Esophagus muscularis mucosa (tissue), 4 donors: Measurements from ENCODE around the gene SLC9A5. TPM values are rescaled to one million over a fixed set of nuclear protein-coding genes. Genes with fewer than 3 reads are reported as not detected.

ENCODE experiments used
- DNase-seq: peaks from one replicate; pipeline ENCODE4 v3.0.0-alpha.2; 2017; ENCODE audit errors: extremely low spot score
- H3K27ac ChIP-seq, 4 donors: fragments of 200-600 bp; sonication (generic); replicated peaks in 1 of 4; 1 replicate in 3 of 4; 2 replicates in 1 of 4; pipeline ENCODE4 v1.5.1; 2016 to 2019; ENCODE audit warnings: mild to moderate bottlenecking in 1 of 4
- H3K27me3 ChIP-seq, 4 donors: fragments of 200-600 bp; sonication (generic); one replicate each; pipeline versions ENCODE4 v1.5.1 to v1.6.0; 2016 to 2019
- H3K36me3 ChIP-seq, 4 donors: fragments of 200-600 bp; sonication (generic); one replicate each; pipeline ENCODE4 v1.5.1; 2016 to 2019
- H3K4me1 ChIP-seq, 4 donors: fragments of 200-600 bp; sonication (generic); one replicate each; pipeline ENCODE4 v1.5.1; 2016 to 2019
- H3K4me3 ChIP-seq, 4 donors: fragments of 200-600 bp; sonication (generic); 1 replicate in 2 of 4; 2 replicates in 2 of 4; pipeline ENCODE4 v1.5.1; 2016 to 2019; ENCODE audit warnings: mild to moderate bottlenecking in 4 of 4, moderate library complexity in 1 of 4
- H3K9me3 ChIP-seq, 4 donors: fragments of 200-600 bp; sonication (generic); 1 replicate in 3 of 4; 2 replicates in 1 of 4; pipeline ENCODE4 v1.5.1; 2016 to 2019
- EP300 ChIP-seq: sonication (generic); formaldehyde crosslinking; IDR thresholded peaks from one replicate; pipeline ENCODE4 v1.6.1; 2017; ENCODE audit warnings: antibody characterized with exemption
- POLR2A ChIP-seq: fragments of 450-650 bp; IDR thresholded peaks from one replicate; pipeline ENCODE4 v1.6.1; 2017; ENCODE audit warnings: antibody characterized with exemption, moderate library complexity, mild to moderate bottlenecking, low read depth
- POLR2AphosphoS5 ChIP-seq, 2 donors: sonication (generic); formaldehyde crosslinking; IDR thresholded peaks; one replicate each; pipeline ENCODE4 v1.6.1; 2017; ENCODE audit warnings: antibody characterized with exemption in 2 of 2
- WGBS: methylation state at CpG from one replicate; pipeline ENCODE4 v1.1.5; 2018; 5-methylcytosine and 5-hydroxymethylcytosine counted together
- intact Hi-C: fragments of 100-400 bp; cut with DNase I; formaldehyde crosslinking; loops from one replicate; pipeline ENCODE4 v1.15.1; 2023
- total RNA-seq, 4 donors: library from RNA; depleted of rRNA; stranded (reverse); fragments of >200 nt; gene quantifications; one replicate each; pipeline versions ENCODE4 v1.1.0 to v1.2.1, GENCODE V29; 2016
- TF ChIP-seq, protein P1 (sequence below), 3 experiments: fragments of 200-600 bp in 2 of 3; fragments of 450-650 bp in 1 of 3; sonication (generic) in 2 of 3; IDR thresholded peaks; one replicate each; pipeline ENCODE4 v1.5.1; 2017 to 2019; ENCODE audit warnings: antibody characterized with exemption in 3 of 3, mild to moderate bottlenecking in 2 of 3, moderate library complexity in 1 of 3

SLC9A5 gene
- total RNA-seq, 4 donors from 2014 or later = 0.13 to 0.69 (median 0.37) TPM

GRCh38 chr16:67228905-67229304 is 19.9 kb upstream of the SLC9A5 start:
- intact Hi-C loops = no loop called here
- Histone ChIP-seq H3K4me1 (peaks cover 20 to 34% (median 25%) of the 10 kb centered on the region in 4 donors), H3K9me3 (no peaks in the 10 kb centered on the region), H3K4me3 (no peak overlapping the region), H3K27me3 (no peaks in the 10 kb centered on the region), H3K27ac (no peak overlapping the region), H3K36me3 (peaks cover 35 to 59% (median 55%) of the 10 kb centered on the region in 4 donors)
- no peak for DNase-seq
- WGBS = 81% methylated on average over 9 of the region's 9 CpGs
- TF ChIP-seq, protein P1, sequence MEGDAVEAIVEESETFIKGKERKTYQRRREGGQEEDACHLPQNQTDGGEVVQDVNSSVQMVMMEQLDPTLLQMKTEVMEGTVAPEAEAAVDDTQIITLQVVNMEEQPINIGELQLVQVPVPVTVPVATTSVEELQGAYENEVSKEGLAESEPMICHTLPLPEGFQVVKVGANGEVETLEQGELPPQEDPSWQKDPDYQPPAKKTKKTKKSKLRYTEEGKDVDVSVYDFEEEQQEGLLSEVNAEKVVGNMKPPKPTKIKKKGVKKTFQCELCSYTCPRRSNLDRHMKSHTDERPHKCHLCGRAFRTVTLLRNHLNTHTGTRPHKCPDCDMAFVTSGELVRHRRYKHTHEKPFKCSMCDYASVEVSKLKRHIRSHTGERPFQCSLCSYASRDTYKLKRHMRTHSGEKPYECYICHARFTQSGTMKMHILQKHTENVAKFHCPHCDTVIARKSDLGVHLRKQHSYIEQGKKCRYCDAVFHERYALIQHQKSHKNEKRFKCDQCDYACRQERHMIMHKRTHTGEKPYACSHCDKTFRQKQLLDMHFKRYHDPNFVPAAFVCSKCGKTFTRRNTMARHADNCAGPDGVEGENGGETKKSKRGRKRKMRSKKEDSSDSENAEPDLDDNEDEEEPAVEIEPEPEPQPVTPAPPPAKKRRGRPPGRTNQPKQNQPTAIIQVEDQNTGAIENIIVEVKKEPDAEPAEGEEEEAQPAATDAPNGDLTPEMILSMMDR (IDR thresholded peaks at IDR 0.05) = no peak
- no peak for TF ChIP-seq POLR2AphosphoS5 (IDR thresholded peaks at IDR 0.05)
- no peak for TF ChIP-seq EP300
- TF ChIP-seq POLR2A = no peak

GRCh38 chr16:67229906-67230808 is 18.6 kb upstream of the SLC9A5 start:
- Histone ChIP-seq H3K36me3 (peaks cover 35 to 71% (median 68%) of the 10 kb centered on the region in 4 donors), H3K4me1 (peaks cover 20 to 34% (median 23%) of the 10 kb centered on the region in 4 donors), H3K9me3 (no peaks in the 10 kb centered on the region), H3K4me3 (no peak overlapping the region), H3K27me3 (no peaks in the 10 kb centered on the region), H3K27ac (no peak overlapping the region)
- DNase-seq = no peak
- intact Hi-C loops = no loop called here
- 96% methylated on average over 14 of the region's 32 CpGs for WGBS
- TF ChIP-seq POLR2AphosphoS5 (IDR thresholded peaks at IDR 0.05) = no peak
- TF ChIP-seq, protein P1 (IDR thresholded peaks at IDR 0.05) = no peak
- no peak for TF ChIP-seq POLR2A
- TF ChIP-seq EP300 = no peak

GRCh38 chr16:67230809-67231660 is 17.7 kb upstream of the SLC9A5 start:
- intact Hi-C loops = no loop called here
- TF ChIP-seq EP300 (no peak), POLR2A (no peak), POLR2AphosphoS5 (IDR thresholded peaks at IDR 0.05) (no peak)
- TF ChIP-seq, protein P1 (IDR thresholded peaks at IDR 0.05) = no peak
- Histone ChIP-seq H3K27ac (no peak overlapping the region), H3K4me3 (no peak overlapping the region), H3K36me3 (peaks cover 39 to 80% (median 75%) of the 10 kb centered on the region in 4 donors), H3K9me3 (no peaks in the 10 kb centered on the region), H3K4me1 (peaks cover 14 to 25% (median 16%) of the 10 kb centered on the region in 4 donors), H3K27me3 (no peaks in the 10 kb centered on the region)
- no peak for DNase-seq
- 100% methylated on average over 4 of the region's 12 CpGs for WGBS

GRCh38 chr16:67233596-67233995 is 15.2 kb upstream of the SLC9A5 start:
- H3K36me3 ChIP-seq = peaks cover 61 to 99% (median 95%) of the 10 kb centered on the region in 4 donors
- intact Hi-C loops = no loop called here
- WGBS = 82% methylated on average over 2 of the region's 7 CpGs
- peaks cover 0 to 6% (median 0%) of the 10 kb centered on the region in 4 donors for H3K4me1 ChIP-seq
- H3K27me3 ChIP-seq = no peaks in the 10 kb centered on the region
- TF ChIP-seq, protein P1 (IDR thresholded peaks at IDR 0.05) = no peak
- TF ChIP-seq POLR2AphosphoS5 (IDR thresholded peaks at IDR 0.05) (no peak), POLR2A (no peak), EP300 (no peak)
- no peak overlapping the region for H3K27ac ChIP-seq
- no peak overlapping the region for H3K4me3 ChIP-seq
- DNase-seq = no peak
- no peaks in the 10 kb centered on the region for H3K9me3 ChIP-seq
